Tibial nerve (tissue), 4 donors: ENCODE data around the gene CAVIN1. TPM values are rescaled to one million over a fixed set of nuclear protein-coding genes. Genes with fewer than 3 reads are reported as not detected.
"Not testable (repeated sequence)": the region's sequence is repeated elsewhere in the genome, so short reads cannot be mapped to it uniquely, and the experiment has no call there.

ENCODE experiments used
- DNase-seq, 2 donors: peaks; one replicate each; pipeline ENCODE4 v3.0.0-alpha.2; 2019; ENCODE audit warnings: low spot score in 2 of 2
- H3K27ac ChIP-seq, 4 donors: fragments of 200-600 bp; sonication (generic) in 3 of 4; one replicate each; pipeline ENCODE4 v1.5.1; 2017 to 2019; ENCODE audit warnings: mild to moderate bottlenecking in 1 of 4
- H3K27me3 ChIP-seq, 2 donors: fragments of 200-600 bp; sonication (generic) in 1 of 2; one replicate each; pipeline versions ENCODE4 v1.5.1 to v1.6.0; 2017 to 2019
- H3K36me3 ChIP-seq, 3 donors: fragments of 200-600 bp; sonication (generic); one replicate each; pipeline ENCODE4 v1.5.1; 2018 to 2019
- H3K4me1 ChIP-seq, 4 donors: fragments of 200-600 bp; sonication (generic) in 3 of 4; one replicate each; pipeline ENCODE4 v1.5.1; 2017 to 2019
- H3K4me3 ChIP-seq, 4 donors: fragments of 200-600 bp; sonication (generic) in 3 of 4; one replicate each; pipeline ENCODE4 v1.5.1; 2017 to 2019; ENCODE audit warnings: mild to moderate bottlenecking in 1 of 4, moderate library complexity in 1 of 4
- H3K9me3 ChIP-seq, 4 donors: fragments of 200-600 bp; sonication (generic) in 3 of 4; one replicate each; pipeline ENCODE4 v1.5.1; 2017 to 2019
- EP300 ChIP-seq, 2 donors: sonication (generic); formaldehyde crosslinking; IDR thresholded peaks; one replicate each; pipeline ENCODE4 v1.6.1; 2017; ENCODE audit warnings: antibody characterized with exemption in 2 of 2, mild to moderate bottlenecking in 1 of 2
- POLR2A ChIP-seq, 2 donors: fragments of 450-650 bp; IDR thresholded peaks; one replicate each; pipeline ENCODE4 v1.6.1; 2017; ENCODE audit warnings: antibody characterized with exemption in 2 of 2, mild to moderate bottlenecking in 2 of 2, moderate library complexity in 2 of 2
- WGBS, 2 donors: methylation state at CpG; one replicate each; pipeline ENCODE4 v1.1.5; 2018; 5-methylcytosine and 5-hydroxymethylcytosine counted together
- total RNA-seq, 4 donors: library from RNA; depleted of rRNA; stranded (reverse); fragments of >200 nt; gene quantifications; one replicate each; pipeline ENCODE4 v1.1.0, GENCODE V29; 2016
- TF ChIP-seq, protein P1 (sequence below), 5 experiments: fragments of 200-600 bp in 3 of 5; fragments of 450-650 bp in 2 of 5; sonication (generic) in 3 of 5; IDR thresholded peaks; one replicate each; pipeline ENCODE4 v1.5.1; 2016 to 2019; ENCODE audit warnings: antibody characterized with exemption in 5 of 5, mild to moderate bottlenecking in 3 of 5, moderate library complexity in 2 of 5

CAVIN1 gene
- total RNA-seq, 4 donors from 2014 or later: 441 to 784 (median 706) TPM

DNA sequence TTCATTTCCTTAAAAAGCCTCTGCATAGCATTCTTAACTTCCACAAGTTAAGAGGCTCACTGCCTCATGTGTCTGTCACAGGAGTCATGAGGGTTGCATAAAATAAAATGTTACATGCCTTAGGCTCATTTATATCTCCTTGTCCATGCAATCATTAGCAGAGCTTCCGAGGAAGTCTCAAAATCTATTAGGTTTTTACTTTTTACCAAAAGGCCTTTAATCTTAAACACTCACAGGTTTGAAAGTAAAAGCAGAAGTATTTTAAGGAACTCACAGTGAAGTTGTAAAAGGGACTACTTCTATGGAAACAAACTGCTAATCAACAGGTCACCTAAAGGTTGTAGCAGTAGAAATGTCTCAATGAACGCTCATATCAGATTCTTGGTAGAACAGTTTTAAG lies 30.4 kb upstream of the CAVIN1 start:
- 52 to 60% methylated on average over 2 of the region's 2 CpGs for WGBS, 2 donors
- peaks cover 0 to 23% (median 14%) of the 10 kb centered on the region in 4 donors for H3K4me1 ChIP-seq
- no peaks in the 10 kb centered on the region for H3K27me3 ChIP-seq
- H3K4me3 ChIP-seq: no peak overlapping the region
- TF ChIP-seq, protein P1, sequence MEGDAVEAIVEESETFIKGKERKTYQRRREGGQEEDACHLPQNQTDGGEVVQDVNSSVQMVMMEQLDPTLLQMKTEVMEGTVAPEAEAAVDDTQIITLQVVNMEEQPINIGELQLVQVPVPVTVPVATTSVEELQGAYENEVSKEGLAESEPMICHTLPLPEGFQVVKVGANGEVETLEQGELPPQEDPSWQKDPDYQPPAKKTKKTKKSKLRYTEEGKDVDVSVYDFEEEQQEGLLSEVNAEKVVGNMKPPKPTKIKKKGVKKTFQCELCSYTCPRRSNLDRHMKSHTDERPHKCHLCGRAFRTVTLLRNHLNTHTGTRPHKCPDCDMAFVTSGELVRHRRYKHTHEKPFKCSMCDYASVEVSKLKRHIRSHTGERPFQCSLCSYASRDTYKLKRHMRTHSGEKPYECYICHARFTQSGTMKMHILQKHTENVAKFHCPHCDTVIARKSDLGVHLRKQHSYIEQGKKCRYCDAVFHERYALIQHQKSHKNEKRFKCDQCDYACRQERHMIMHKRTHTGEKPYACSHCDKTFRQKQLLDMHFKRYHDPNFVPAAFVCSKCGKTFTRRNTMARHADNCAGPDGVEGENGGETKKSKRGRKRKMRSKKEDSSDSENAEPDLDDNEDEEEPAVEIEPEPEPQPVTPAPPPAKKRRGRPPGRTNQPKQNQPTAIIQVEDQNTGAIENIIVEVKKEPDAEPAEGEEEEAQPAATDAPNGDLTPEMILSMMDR (IDR thresholded peaks at IDR 0.05): no peak
- peak in 1 of 2 donors; percentile 7 for TF ChIP-seq EP300 (IDR thresholded peaks at IDR 0.05)
- H3K9me3 ChIP-seq: no peaks in the 10 kb centered on the region
- no peaks in the 10 kb centered on the region for H3K36me3 ChIP-seq
- H3K27ac ChIP-seq: peak overlapping the region in 1 of 4 donors; percentile 14
- DNase-seq: no peak

DNA sequence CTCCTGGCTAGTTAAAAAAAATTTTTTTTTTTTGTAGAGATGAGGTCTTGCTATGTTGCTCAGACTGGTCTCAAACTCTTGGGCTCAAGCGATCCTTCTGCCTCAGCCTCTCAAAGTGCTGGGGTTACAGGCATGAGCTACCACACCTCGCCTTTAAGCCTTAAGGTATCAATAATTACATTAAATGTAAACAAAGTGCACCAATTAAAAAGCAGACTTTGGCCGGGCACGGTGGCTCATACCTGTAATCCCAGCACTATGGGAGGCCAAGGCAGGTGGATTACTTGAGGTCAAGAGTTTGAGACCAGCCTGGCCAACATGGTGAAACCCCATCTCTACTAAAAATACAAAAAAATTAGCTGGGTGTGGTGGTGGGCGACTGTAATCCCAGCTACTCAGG lies 28.2 kb upstream of the CAVIN1 start:
- not testable (repeated sequence) for DNase-seq, H3K27me3 ChIP-seq, H3K9me3 ChIP-seq, H3K27ac ChIP-seq, H3K4me3 ChIP-seq, H3K36me3 ChIP-seq
- WGBS, 2 donors: 79 to 81% methylated on average over 5 of the region's 5 CpGs
- peaks cover 0 to 13% (median 4%) of the 10 kb centered on the region in 4 donors for H3K4me1 ChIP-seq

DNA sequence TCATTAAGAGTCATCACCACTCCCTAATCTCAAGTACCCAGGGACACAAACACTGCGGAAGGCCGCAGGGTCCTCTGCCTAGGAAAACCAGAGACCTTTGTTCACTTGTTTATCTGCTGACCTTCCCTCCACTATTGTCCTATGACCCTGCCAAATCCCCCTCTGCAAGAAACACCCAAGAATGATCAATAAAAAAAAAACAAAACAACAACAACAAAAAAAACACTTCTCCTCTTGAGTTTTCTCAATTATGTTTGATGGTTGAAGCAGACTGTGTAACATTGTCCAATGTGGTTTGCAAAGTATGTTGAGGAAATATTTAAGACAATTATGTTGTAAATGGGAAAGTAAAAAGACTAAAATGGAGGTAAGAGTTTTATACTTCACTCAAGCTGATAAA lies 26.8 kb upstream of the CAVIN1 start:
- not testable (repeated sequence) for H3K4me3 ChIP-seq, H3K36me3 ChIP-seq, H3K27me3 ChIP-seq, H3K9me3 ChIP-seq, H3K27ac ChIP-seq, H3K4me1 ChIP-seq, DNase-seq
- 31% methylated on average over 2 of the region's 2 CpGs; no CpG with 5 or more reads in 1 of the 2 donors for WGBS, 2 donors

DNA sequence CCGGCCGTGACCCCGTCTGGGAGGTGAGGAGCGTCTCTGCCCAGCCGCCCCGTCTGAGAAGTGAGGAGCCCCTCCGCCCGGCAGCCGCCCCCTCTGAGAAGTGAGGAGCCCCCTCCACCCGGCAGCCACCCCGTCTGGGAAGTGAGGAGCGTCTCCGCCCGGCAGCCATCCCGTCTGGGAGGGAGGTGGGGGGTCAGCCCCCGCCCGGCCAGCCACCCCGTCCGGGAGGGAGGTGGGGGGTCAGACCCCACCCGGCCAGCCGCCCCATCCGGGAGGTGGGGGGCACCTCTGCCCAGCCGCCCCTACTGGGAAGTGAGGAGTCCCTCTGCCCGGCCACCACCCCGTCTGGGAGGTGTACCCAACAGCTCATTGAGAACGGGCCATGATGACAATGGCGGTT lies 26.1 kb upstream of the CAVIN1 start:
- H3K27me3 ChIP-seq, H3K36me3 ChIP-seq, H3K9me3 ChIP-seq, H3K4me1 ChIP-seq, DNase-seq, H3K27ac ChIP-seq, H3K4me3 ChIP-seq: not testable (repeated sequence)
- WGBS, 2 donors: 76 to 79% methylated on average over 15 to 23 of the region's 27 CpGs

DNA sequence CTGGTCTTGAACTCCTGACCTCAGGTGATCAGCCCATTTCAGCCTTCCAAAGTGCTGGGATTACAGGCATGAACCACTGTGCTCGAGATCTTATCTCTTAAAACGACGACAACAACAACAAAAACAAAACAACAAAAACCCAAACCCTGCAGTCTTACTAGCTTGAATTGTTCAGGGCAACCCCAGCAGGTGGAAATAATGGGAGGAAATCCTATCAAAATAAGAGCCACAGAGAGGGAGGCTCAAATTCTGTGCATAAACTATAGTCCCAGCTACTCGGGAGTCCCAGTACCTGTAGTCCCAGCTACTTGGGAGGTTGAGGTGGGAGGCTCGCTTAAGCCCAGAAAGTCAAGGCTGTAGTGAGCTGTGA lies 19.1 kb upstream of the CAVIN1 start:
- Histone ChIP-seq H3K4me3 (no peak overlapping the region), H3K36me3 (no peaks in the 10 kb centered on the region), H3K27ac (no peak overlapping the region), H3K4me1 (peaks cover 0 to 3% (median 0%) of the 10 kb centered on the region in 4 donors), H3K27me3 (no peaks in the 10 kb centered on the region), H3K9me3 (no peaks in the 10 kb centered on the region)
- WGBS, 2 donors: 41 to 53% methylated on average over 5 of the region's 5 CpGs
- no peak for DNase-seq
- TF ChIP-seq, protein P1 (IDR thresholded peaks at IDR 0.05): no peak
- no peak for TF ChIP-seq POLR2A (IDR thresholded peaks at IDR 0.05)
- no peak for TF ChIP-seq EP300 (IDR thresholded peaks at IDR 0.05)

DNA sequence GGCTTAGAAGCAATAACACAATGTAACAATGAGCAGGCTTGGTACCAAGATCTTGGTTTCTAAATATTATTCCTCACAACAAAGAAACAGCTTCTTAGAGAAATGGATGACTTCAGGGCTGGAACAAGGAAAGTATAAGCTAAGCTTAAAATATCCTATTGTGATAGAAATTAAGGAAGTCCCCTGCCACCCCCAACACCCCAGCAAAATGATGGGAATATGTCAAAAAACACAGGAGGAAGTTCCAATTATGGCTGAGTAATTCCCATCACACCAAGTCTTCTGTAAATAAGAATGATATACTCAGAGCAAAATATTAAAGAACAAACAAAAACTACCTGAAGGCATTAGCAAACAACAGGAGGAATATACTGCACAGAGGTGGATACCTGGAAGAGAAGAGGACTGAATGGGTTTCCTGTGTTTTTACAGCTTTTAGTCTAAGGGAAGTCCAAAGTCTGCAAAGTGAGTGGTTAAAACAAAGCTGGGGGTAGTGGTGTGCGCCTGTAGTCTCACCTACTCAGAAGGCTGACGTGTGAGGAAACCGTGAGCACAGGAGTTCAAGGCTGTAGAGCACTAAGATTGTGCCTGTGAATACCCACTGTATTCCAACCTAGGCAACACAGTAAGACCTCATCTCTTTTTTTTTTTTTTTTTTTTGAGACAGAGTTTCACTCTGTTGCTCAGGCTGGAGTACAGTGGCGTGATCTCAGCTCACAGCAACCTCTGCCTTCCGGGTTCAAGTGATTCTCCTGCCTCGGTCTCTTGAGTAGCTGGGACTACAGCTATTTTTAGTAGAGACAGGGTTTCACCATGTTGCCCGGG lies 18.5 kb upstream of the CAVIN1 start:
- TF ChIP-seq, protein P1 (IDR thresholded peaks at IDR 0.05): no peak
- TF ChIP-seq EP300 (IDR thresholded peaks at IDR 0.05) (no peak), POLR2A (IDR thresholded peaks at IDR 0.05) (no peak)
- H3K27me3 ChIP-seq: no peaks in the 10 kb centered on the region
- 54 to 56% methylated on average over 7 of the region's 7 CpGs for WGBS, 2 donors
- H3K27ac ChIP-seq: no peak overlapping the region
- H3K4me3 ChIP-seq: no peak overlapping the region
- H3K36me3 ChIP-seq: no peaks in the 10 kb centered on the region
- H3K9me3 ChIP-seq: no peaks in the 10 kb centered on the region
- H3K4me1 ChIP-seq: peaks cover 0 to 8% (median 4%) of the 10 kb centered on the region in 4 donors
- DNase-seq: no peak
